Suprapubic skin (tissue), 4 donors: ENCODE measurements around the gene TECPR2. TPM values are rescaled to one million over a fixed set of nuclear protein-coding genes. Genes with fewer than 3 reads are reported as not detected.

Experiments used
- DNase-seq, 2 donors: peaks; one replicate each; pipeline ENCODE4 v3.0.0-alpha.2; 2019; ENCODE audit warnings: low spot score in 2 of 2
- H3K27ac ChIP-seq: fragments of 200-600 bp; sonication (generic); one replicate; pipeline ENCODE4 v1.5.1; 2019
- H3K27me3 ChIP-seq: fragments of 200-600 bp; sonication (generic); one replicate; pipeline ENCODE4 v1.5.1; 2019
- H3K36me3 ChIP-seq: fragments of 200-600 bp; sonication (generic); one replicate; pipeline ENCODE4 v1.5.1; 2019
- H3K4me1 ChIP-seq: fragments of 200-600 bp; sonication (generic); one replicate; pipeline ENCODE4 v1.5.1; 2019
- H3K4me3 ChIP-seq: fragments of 200-600 bp; sonication (generic); one replicate; pipeline ENCODE4 v1.5.1; 2019; ENCODE audit warnings: mild to moderate bottlenecking
- H3K9me3 ChIP-seq: fragments of 200-600 bp; sonication (generic); one replicate; pipeline ENCODE4 v1.5.1; 2019
- CTCF ChIP-seq, 2 donors: fragments of 200-600 bp in 1 of 2; fragments of 450-650 bp in 1 of 2; sonication (generic) in 1 of 2; IDR thresholded peaks; one replicate each; pipeline ENCODE4 v1.5.1; 2016 to 2019; ENCODE audit warnings: antibody characterized with exemption in 2 of 2, mild to moderate bottlenecking in 1 of 2, moderate library complexity in 1 of 2
- EP300 ChIP-seq: sonication (generic); formaldehyde crosslinking; IDR thresholded peaks from one replicate; pipeline ENCODE4 v1.6.1; 2017; ENCODE audit warnings: antibody characterized with exemption
- POLR2A ChIP-seq, 2 donors: fragments of 450-650 bp; IDR thresholded peaks; one replicate each; pipeline ENCODE4 v1.6.1; 2017; ENCODE audit warnings: antibody characterized with exemption in 2 of 2, mild to moderate bottlenecking in 2 of 2, moderate library complexity in 2 of 2
- POLR2AphosphoS5 ChIP-seq, 3 donors: sonication (generic); formaldehyde crosslinking; IDR thresholded peaks; one replicate each; pipeline ENCODE4 v1.6.1; 2017; ENCODE audit warnings: antibody characterized with exemption in 3 of 3
- WGBS: methylation state at CpG from one replicate; pipeline ENCODE4 v1.1.5; 2018; 5-methylcytosine and 5-hydroxymethylcytosine counted together
- total RNA-seq, 4 donors: library from RNA; depleted of rRNA; stranded (reverse); fragments of >200 nt; gene quantifications; one replicate each; pipeline ENCODE4 v1.1.0, GENCODE V29; 2016

The TECPR2 gene
- total RNA-seq, 4 donors from 2014 or later = 12.1 to 22.6 (median 16.8) TPM

GRCh38 chr14:102316743-102317563 lies 45.8 kb upstream of the TECPR2 start:
- TF ChIP-seq POLR2AphosphoS5 (IDR thresholded peaks at IDR 0.05) (peak in 2 of 3 donors; percentile 64 to 98), CTCF (IDR thresholded peaks at IDR 0.05) (peak; percentile 69 to 85), EP300 (no peak), POLR2A (IDR thresholded peaks at IDR 0.05) (no peak)
- no peaks in the 10 kb centered on the region for H3K27me3 ChIP-seq
- H3K36me3 ChIP-seq = no peaks in the 10 kb centered on the region
- peak overlapping the region; percentile 55 for H3K4me3 ChIP-seq
- DNase-seq = peak; percentile 97
- 0% methylated on average over 33 of the region's 54 CpGs for whole genome bisulfite sequencing
- H3K4me1 ChIP-seq = peaks cover 54% of the 10 kb centered on the region
- H3K27ac ChIP-seq = peak overlapping the region; percentile 75
- H3K9me3 ChIP-seq = no peaks in the 10 kb centered on the region

- TF ChIP-seq POLR2A (IDR thresholded peaks at IDR 0.05) (no peak), EP300 (no peak)
- Histone ChIP-seq H3K4me1 (peaks cover 54% of the 10 kb centered on the region), H3K27ac (peak overlapping the region; percentile 75), H3K27me3 (no peaks in the 10 kb centered on the region), H3K9me3 (no peaks in the 10 kb centered on the region), H3K4me3 (peak overlapping the region; percentile 55), H3K36me3 (no peaks in the 10 kb centered on the region)
- WGBS = 36% methylated on average over 12 of the region's 12 CpGs
- no peak for DNase-seq
Observed at GRCh38 chr14:102317564-102318248, 45.0 kb upstream of the TECPR2 start.

GRCh38 chr14:102318781-102319276 lies 43.9 kb upstream of the TECPR2 start:
- Histone ChIP-seq H3K9me3 (no peaks in the 10 kb centered on the region), H3K36me3 (no peaks in the 10 kb centered on the region), H3K27me3 (no peaks in the 10 kb centered on the region), H3K4me3 (peak overlapping the region; percentile 82), H3K4me1 (peaks cover 56% of the 10 kb centered on the region), H3K27ac (peak overlapping the region; percentile 90)
- no peak for DNase-seq
- TF ChIP-seq POLR2AphosphoS5 (IDR thresholded peaks at IDR 0.05) (no peak), EP300 (no peak), POLR2A (IDR thresholded peaks at IDR 0.05) (no peak), CTCF (IDR thresholded peaks at IDR 0.05) (no peak)
- 64% methylated on average over 15 of the region's 15 CpGs for WGBS

- peak within 1 kb of the TSS; percentile 90 for H3K27ac ChIP-seq
- TF ChIP-seq POLR2AphosphoS5 (IDR thresholded peaks at IDR 0.05) (peak in 2 of 3 donors; percentile 81 to 90), EP300 (no peak)
- H3K4me3 ChIP-seq = peak within 1 kb of the TSS; percentile 82
- no peaks in the 10 kb centered on the region for H3K27me3 ChIP-seq
- H3K4me1 ChIP-seq = peaks cover 51% of the 10 kb centered on the region
- 0% methylated on average over 3 of the region's 71 CpGs for WGBS
- DNase-seq = peak; percentile 96 to 97
- H3K9me3 ChIP-seq = no peaks in the 10 kb centered on the region
- no peaks in the 10 kb centered on the region for H3K36me3 ChIP-seq
Observed at GRCh38 chr14:102319351-102320032, 43.2 kb upstream of the TECPR2 start, which contains the start of gene ZNF839. TSS of gene ZNF839 (plus strand) at chr14:102319746. CDS start at chr14:102319766, 20 bp downstream.

GRCh38 chr14:102320033-102320660 lies 42.6 kb upstream of the TECPR2 start:
- H3K4me1 ChIP-seq = peaks cover 46% of the 10 kb centered on the region
- peak overlapping the region; percentile 82 for H3K4me3 ChIP-seq
- no peaks in the 10 kb centered on the region for H3K9me3 ChIP-seq
- no peaks in the 10 kb centered on the region for H3K36me3 ChIP-seq
- peak overlapping the region; percentile 90 for H3K27ac ChIP-seq
- TF ChIP-seq POLR2A (IDR thresholded peaks at IDR 0.05) = no peak
- no peak for TF ChIP-seq CTCF (IDR thresholded peaks at IDR 0.05)
- no peak for TF ChIP-seq EP300
- no peak for TF ChIP-seq POLR2AphosphoS5 (IDR thresholded peaks at IDR 0.05)
- H3K27me3 ChIP-seq = no peaks in the 10 kb centered on the region
- DNase-seq = peak in 1 of 2 donors; percentile 80
- 16% methylated on average over 7 of the region's 30 CpGs for WGBS
